Measurements from ENCODE around the gene MYL12B.

The MYL12B gene

GRCh38 chr18:3250237-3251107 lies 11.5 kb upstream of the MYL12B start:
- CTCF ChIA-PET, result interaction anchor here (0.7 to 2.6 kb wide), 9 partner anchors 11 to 416 kb away, joined by 3 to 10 read pairs (median 5); no protein-coding TSS in a partner anchor
- no peak for TF ChIP-seq CTCF (IDR thresholded peaks at IDR 0.05; ENCODE audit: control extremely low read depth, extremely low read depth, low read depth, missing control alignments)
- POLR2A ChIA-PET, result no interaction called here
- DNase-seq (ENCODE audit: extremely low spot score), result no peak

- POLR2A ChIA-PET, result no interaction called here
Observed at GRCh38 chr18:3251249-3251962, 10.5 kb upstream of the MYL12B start.

GRCh38 chr18:3251963-3252277 lies 10.0 kb upstream of the MYL12B start:
- no peak for DNase-seq (ENCODE audit: extremely low spot score)

More at GRCh38 chr18:3251249-3251962, 10.5 kb upstream of the MYL12B start:
- no peak for DNase-seq (ENCODE audit: extremely low spot score)
- CTCF ChIA-PET, result interaction anchor here (0.7 to 2.6 kb wide), 9 partner anchors 10 to 415 kb away, joined by 3 to 10 read pairs (median 5); partner anchors contain the start of gene MYL12B
- no peak for TF ChIP-seq CTCF (IDR thresholded peaks at IDR 0.05; ENCODE audit: control extremely low read depth, extremely low read depth, low read depth, missing control alignments)

DNA sequence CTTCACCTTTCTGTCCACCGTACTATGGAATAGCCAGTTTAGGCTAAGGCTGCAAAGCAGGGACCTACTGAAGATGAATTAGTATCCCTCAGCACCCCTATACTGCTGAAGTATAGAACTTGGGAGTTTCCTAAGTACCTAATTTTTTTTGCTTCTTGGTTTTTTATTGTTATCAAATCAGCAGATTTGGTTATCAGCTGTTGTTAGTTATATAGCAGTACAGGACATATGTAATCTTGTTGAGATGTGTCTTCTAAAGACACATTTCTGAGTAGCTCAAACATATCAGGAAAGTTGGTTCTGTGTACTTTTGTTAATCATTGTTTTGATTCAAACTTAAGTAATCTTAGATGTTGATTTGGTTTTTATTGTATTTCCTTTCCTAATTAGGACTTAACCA lies 9.1 kb upstream of the MYL12B start:
- DNase-seq (ENCODE audit: extremely low spot score), result no peak
- TF ChIP-seq CTCF (IDR thresholded peaks at IDR 0.05; ENCODE audit: control extremely low read depth, extremely low read depth, low read depth, missing control alignments), result no peak
- ChIA-PET POLR2A (no interaction called here), CTCF (interaction anchor here (1.0 to 2.6 kb wide), 3 partner anchors 9 to 413 kb away, joined by 4 to 10 read pairs (median 6); no protein-coding TSS in a partner anchor)

More at GRCh38 chr18:3251963-3252277, 10.0 kb upstream of the MYL12B start:
- no peak for TF ChIP-seq CTCF (IDR thresholded peaks at IDR 0.05; ENCODE audit: control extremely low read depth, extremely low read depth, low read depth, missing control alignments)
- ChIA-PET POLR2A (no interaction called here), CTCF (interaction anchor here (0.7 to 2.6 kb wide), 7 partner anchors 10 to 414 kb away, joined by 3 to 10 read pairs (median 6); partner anchors contain the start of gene MYL12B)

- POLR2A ChIA-PET, result no interaction called here
- DNase-seq (ENCODE audit: extremely low spot score), result no peak
- CTCF ChIA-PET, result interaction anchor here (0.8 to 4.3 kb wide), 3 partner anchors 8 to 412 kb away, joined by 3 to 16 read pairs (median 8); partner anchors contain the start of gene MYL12A
- TF ChIP-seq CTCF (IDR thresholded peaks at IDR 0.05; ENCODE audit: control extremely low read depth, extremely low read depth, low read depth, missing control alignments), result no peak
Observed at GRCh38 chr18:3254725-3255124, 7.2 kb upstream of the MYL12B start.

DNA sequence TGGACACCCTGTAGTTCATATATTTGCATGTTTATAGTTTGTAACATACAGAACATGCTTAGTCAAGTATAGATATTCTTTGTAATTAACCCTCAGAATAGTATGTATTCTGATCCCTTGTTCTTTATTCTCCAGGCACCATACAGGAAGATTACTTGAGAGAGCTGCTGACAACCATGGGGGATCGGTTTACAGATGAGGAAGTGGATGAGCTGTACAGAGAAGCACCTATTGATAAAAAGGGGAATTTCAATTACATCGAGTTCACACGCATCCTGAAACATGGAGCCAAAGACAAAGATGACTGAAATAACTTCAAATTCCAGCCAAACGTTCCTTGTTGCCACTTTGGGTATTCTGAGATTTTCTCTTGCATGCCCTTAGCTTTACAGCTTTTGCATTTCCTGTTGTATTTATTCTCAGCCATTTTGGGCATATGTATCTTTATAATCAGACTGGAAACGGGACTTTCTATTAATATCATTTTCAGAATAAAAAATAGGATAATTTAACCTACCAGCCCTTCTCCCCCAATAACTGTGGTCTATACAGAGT lies 6.2 kb upstream of the MYL12B start:
- no peak for TF ChIP-seq CTCF (IDR thresholded peaks at IDR 0.05; ENCODE audit: control extremely low read depth, extremely low read depth, low read depth, missing control alignments)
- CTCF ChIA-PET, result interaction anchor here (1.1 to 4.3 kb wide), 8 partner anchors 9 to 411 kb away, joined by 3 to 16 read pairs (median 4); partner anchors contain the start of gene MYL12A
- POLR2A ChIA-PET, result interaction anchor here (1.2 kb wide), 1 partner anchor 8 kb away, joined by 3 read pairs; the partner anchor contains the start of gene MYL12A
- no peak for DNase-seq (ENCODE audit: extremely low spot score)
